Liver (tissue), 9 donors: ENCODE results near the gene FBXO4. TPM values are rescaled to one million over a fixed set of nuclear protein-coding genes. Genes with fewer than 3 reads are reported as not detected.

Experiments
- DNase-seq: peaks from one replicate; pipeline ENCODE4 v3.0.0-alpha.2; 2017; ENCODE audit warnings: low spot score
- H3K27ac ChIP-seq, 2 donors: one replicate each; pipeline ENCODE4 v1.7.0; 2013; ENCODE audit warnings: inconsistent platforms in 2 of 2, low read length in 2 of 2, control low read depth in 1 of 2, low read depth in 1 of 2, mild to moderate bottlenecking in 1 of 2
- H3K27me3 ChIP-seq, 4 donors: one replicate each; pipeline versions ENCODE4 v1.6.1 to v1.7.0; 2013; ENCODE audit warnings: low read length in 3 of 4, inconsistent platforms in 1 of 4, mild to moderate bottlenecking in 1 of 4, moderate library complexity in 1 of 4; ENCODE audit not compliant: control insufficient read depth in 4 of 4, insufficient read depth in 4 of 4
- H3K36me3 ChIP-seq, 4 donors: one replicate each; pipeline versions ENCODE4 v1.6.1 to v1.7.0; 2013; ENCODE audit warnings: low read length in 3 of 4, mild to moderate bottlenecking in 3 of 4, low read depth in 1 of 4, moderate library complexity in 1 of 4; ENCODE audit not compliant: control insufficient read depth in 4 of 4, insufficient read depth in 3 of 4
- H3K4me1 ChIP-seq, 4 donors: one replicate each; pipeline versions ENCODE4 v1.6.1 to v1.7.0; 2013; ENCODE audit warnings: low read length in 3 of 4, mild to moderate bottlenecking in 3 of 4, moderate library complexity in 1 of 4; ENCODE audit not compliant: control insufficient read depth in 4 of 4, insufficient read depth in 4 of 4
- H3K4me3 ChIP-seq, 3 donors: one replicate each; pipeline versions ENCODE4 v1.6.1 to v1.7.0; 2013; ENCODE audit warnings: low read length in 3 of 3, control low read depth in 1 of 3, low read depth in 1 of 3, mild to moderate bottlenecking in 1 of 3
- H3K9ac ChIP-seq, 2 donors: one replicate each; pipeline ENCODE4 v1.7.0; 2013; ENCODE audit warnings: low read length in 2 of 2, mild to moderate bottlenecking in 2 of 2, moderate library complexity in 2 of 2, control low read depth in 1 of 2, low read depth in 1 of 2
- H3K9me3 ChIP-seq, 4 donors: one replicate each; pipeline versions ENCODE4 v1.6.1 to v1.7.0; 2013; ENCODE audit warnings: low read length in 3 of 4; ENCODE audit not compliant: control insufficient read depth in 4 of 4
- ATF3 ChIP-seq: IDR thresholded peaks from 2 replicates; pipeline ENCODE4 v1.6.1; 2016; ENCODE audit warnings: antibody characterized with exemption
- CTCF ChIP-seq: fragments of 150-350 bp; IDR thresholded peaks from 2 replicates; pipeline ENCODE4 v1.5.1; 2017; ENCODE audit warnings: improper control_type of control experiment, low read depth, low read length; ENCODE audit not compliant: missing input control
- EGR1 ChIP-seq, 2 donors: IDR thresholded peaks; 2 replicates each; pipeline ENCODE4 v1.6.1; 2016 to 2018; ENCODE audit warnings: antibody characterized with exemption in 2 of 2, low read depth in 2 of 2
- FOXA1 ChIP-seq: IDR thresholded peaks from 2 replicates; pipeline ENCODE4 v1.6.1; 2016; ENCODE audit warnings: antibody characterized with exemption
- FOXA2 ChIP-seq: IDR thresholded peaks from 2 replicates; pipeline ENCODE4 v1.6.1; 2016; ENCODE audit warnings: antibody characterized with exemption
- GABPA ChIP-seq, 2 donors: IDR thresholded peaks in 1 of 2; conservative IDR thresholded peaks in 1 of 2; 2 replicates each; pipeline ENCODE4 v1.6.1; 2016; ENCODE audit warnings: antibody characterized with exemption in 2 of 2, mild to moderate bottlenecking in 1 of 2, moderate library complexity in 1 of 2
- HNF4A ChIP-seq, 2 donors: conservative IDR thresholded peaks; 2 replicates each; pipeline ENCODE4 v1.6.1; 2016; ENCODE audit warnings: antibody characterized with exemption in 2 of 2, mild to moderate bottlenecking in 2 of 2
- HNF4G ChIP-seq: IDR thresholded peaks from 2 replicates; pipeline ENCODE4 v1.6.1; 2016; ENCODE audit warnings: antibody characterized with exemption
- JUND ChIP-seq, 2 donors: IDR thresholded peaks; 2 replicates each; pipeline ENCODE4 v1.6.1; 2016; ENCODE audit warnings: antibody characterized with exemption in 2 of 2
- MAX ChIP-seq: IDR thresholded peaks from 2 replicates; pipeline ENCODE4 v1.6.1; 2016; ENCODE audit warnings: antibody characterized with exemption
- NR2F2 ChIP-seq: IDR thresholded peaks from 2 replicates; pipeline ENCODE4 v1.6.1; 2016; ENCODE audit warnings: antibody characterized with exemption
- RAD21 ChIP-seq, 2 donors: IDR thresholded peaks; 2 replicates each; pipeline ENCODE4 v1.6.1; 2016; ENCODE audit warnings: antibody characterized with exemption in 2 of 2, mild to moderate bottlenecking in 2 of 2
- REST ChIP-seq: IDR thresholded peaks from 2 replicates; pipeline ENCODE4 v1.6.1; 2016; ENCODE audit warnings: antibody characterized with exemption, mild to moderate bottlenecking
- RXRA ChIP-seq, 2 donors: IDR thresholded peaks; 2 replicates each; pipeline ENCODE4 v1.6.1; 2017 to 2018; ENCODE audit warnings: antibody characterized with exemption in 2 of 2, mild to moderate bottlenecking in 1 of 2
- TAF1 ChIP-seq: conservative IDR thresholded peaks from 2 replicates; pipeline ENCODE4 v1.6.1; 2016; ENCODE audit warnings: antibody characterized with exemption, mild to moderate bottlenecking
- YY1 ChIP-seq: IDR thresholded peaks from 2 replicates; pipeline ENCODE4 v1.6.1; 2016; ENCODE audit warnings: antibody characterized with exemption, mild to moderate bottlenecking
- ZBTB33 ChIP-seq: IDR thresholded peaks from 2 replicates; pipeline ENCODE4 v1.6.1; 2016; ENCODE audit warnings: antibody characterized with exemption
- WGBS: extraction: QIAGEN DNeasy Blood & Tissue Kit; methylation state at CpG from one replicate; pipeline ENCODE4 v1.1.7; 2013; 5-methylcytosine and 5-hydroxymethylcytosine counted together
- polyA plus RNA-seq, 2 donors: library from polyadenylated mRNA; stranded (reverse) in 1 of 2; unstranded in 1 of 2; fragments of 200-250 nt in 1 of 2; fragments of >200 nt in 1 of 2; fragmentation: Nextera tagmentation in 1 of 2; extraction: Ambion mirVana in 1 of 2; gene quantifications; one replicate each; pipeline versions ENCODE4 v1.2.1 to v1.2.3, GENCODE V29; 2013 to 2015
- total RNA-seq, 2 donors: library from RNA; depleted of rRNA; stranded (reverse); fragments of >200 nt; gene quantifications; one replicate each; pipeline ENCODE4 v1.2.3, GENCODE V29; 2014
- donor health status: healthy.
- donor health status: healthy.
- donor health status: healthy.
- donor health status: healthy.
- donor health status: healthy.

The FBXO4 gene
- total and polyA plus RNA-seq, 4 donors: 5.6 to 8.8 (median 7.2) TPM

- no peaks in the 10 kb centered on the region for H3K9me3 ChIP-seq
- no peak for TF ChIP-seq ATF3
- TF ChIP-seq FOXA1: no peak
- no peak for TF ChIP-seq FOXA2
- TF ChIP-seq HNF4G: no peak
- no peak for TF ChIP-seq JUND (IDR thresholded peaks at IDR 0.05)
- no peak for TF ChIP-seq ZBTB33
- no peak for TF ChIP-seq YY1
- no peaks in the 10 kb centered on the region for H3K4me1 ChIP-seq
- no peak for DNase-seq
- no peak overlapping the region for H3K4me3 ChIP-seq
- WGBS: 77% methylated on average over 3 of the region's 3 CpGs
- no peaks in the 10 kb centered on the region for H3K36me3 ChIP-seq
- no peak overlapping the region for H3K27ac ChIP-seq
- H3K27me3 ChIP-seq: peaks cover 0 to 3% (median 0%) of the 10 kb centered on the region in 4 donors
- H3K9ac ChIP-seq: peak overlapping the region in 1 of 2 donors; percentile 24
These were observed 31.8 kb upstream of the FBXO4 start for GRCh38 chr5:41893074-41893851.

GRCh38 chr5:41896230-41896629 is 28.9 kb upstream of the FBXO4 start:
- H3K27ac ChIP-seq: no peak overlapping the region
- H3K27me3 ChIP-seq: peaks cover 0 to 3% (median 0%) of the 10 kb centered on the region in 4 donors
- no peak overlapping the region for H3K4me3 ChIP-seq
- DNase-seq: no peak
- 51% methylated on average over 2 of the region's 2 CpGs for WGBS
- no peaks in the 10 kb centered on the region for H3K9me3 ChIP-seq
- H3K9ac ChIP-seq: no peak overlapping the region
- TF ChIP-seq ATF3 (no peak), GABPA (IDR thresholded peaks at IDR 0.05 in 1 of 2, conservative IDR thresholded peaks at IDR 0.05 in 1 of 2) (no peak), REST (no peak), ZBTB33 (no peak), RAD21 (IDR thresholded peaks at IDR 0.05) (no peak), YY1 (no peak), MAX (no peak), EGR1 (IDR thresholded peaks at IDR 0.05; ENCODE audit: low read depth in 2 of 2) (no peak), TAF1 (no peak), RXRA (IDR thresholded peaks at IDR 0.05) (no peak), FOXA2 (no peak), NR2F2 (no peak), CTCF (no peak), HNF4A (conservative IDR thresholded peaks at IDR 0.05) (no peak), HNF4G (no peak), JUND (IDR thresholded peaks at IDR 0.05) (no peak)
- no peaks in the 10 kb centered on the region for H3K36me3 ChIP-seq
- H3K4me1 ChIP-seq: no peaks in the 10 kb centered on the region
